Loucy (cell line): ENCODE measurements around the gene BMPR1B.

Experiments
- H2AFZ ChIP-seq: fragments of 200-600 bp; sonication (generic); 2 replicates; pipeline ENCODE4 v1.6.0; 2016; ENCODE audit warnings: antibody characterized with exemption, mild to moderate bottlenecking, low read length, moderate library complexity
- H3F3A ChIP-seq: fragments of 200-600 bp; 2 replicates; pipeline ENCODE4 v1.6.0; 2016; ENCODE audit warnings: antibody characterized with exemption, low read depth, mild to moderate bottlenecking
- H3K27me3 ChIP-seq: fragments of 200-600 bp; sonication (generic); 2 replicates; pipeline ENCODE4 v1.6.1; 2014; ENCODE audit warnings: low read length, mild to moderate bottlenecking; ENCODE audit not compliant: insufficient read depth, poor library complexity, severe bottlenecking
- H3K36me3 ChIP-seq: fragments of 200-600 bp; sonication (generic); 2 replicates; pipeline ENCODE4 v1.6.1; 2016; ENCODE audit warnings: low read length; ENCODE audit not compliant: insufficient read depth
- H3K4me1 ChIP-seq: fragments of 200-600 bp; sonication (generic); 2 replicates; pipeline ENCODE4 v1.5.1; 2014; ENCODE audit warnings: low read length, mild to moderate bottlenecking; ENCODE audit not compliant: insufficient read depth, poor library complexity, severe bottlenecking
- H3K4me2 ChIP-seq: fragments of 200-600 bp; sonication (generic); 2 replicates; pipeline ENCODE4 v1.6.0; 2014; ENCODE audit warnings: antibody characterized with exemption, low read length, low read depth, mild to moderate bottlenecking; ENCODE audit not compliant: poor library complexity, severe bottlenecking
- H3K4me3 ChIP-seq: fragments of 200-600 bp; sonication (generic); 2 replicates; pipeline ENCODE4 v1.5.1; 2014; ENCODE audit warnings: low read length, mild to moderate bottlenecking, mixed read lengths; ENCODE audit not compliant: poor library complexity, severe bottlenecking
- H3K79me2 ChIP-seq: fragments of 200-600 bp; sonication (generic); 2 replicates; pipeline ENCODE4 v1.6.1; 2014; ENCODE audit warnings: low read length; ENCODE audit not compliant: insufficient read depth
- H3K9ac ChIP-seq: fragments of 200-600 bp; sonication (generic); 2 replicates; pipeline ENCODE4 v1.6.0; 2014; ENCODE audit warnings: mild to moderate bottlenecking, low read depth, low read length, moderate library complexity; ENCODE audit not compliant: poor library complexity, severe bottlenecking
- H3K9me2 ChIP-seq: fragments of 200-600 bp; sonication (generic); replicated peaks from 2 replicates; pipeline ENCODE4 v1.6.1; 2016; ENCODE audit warnings: low read depth, low read length, mixed read lengths
- H3K9me3 ChIP-seq: fragments of 200-600 bp; sonication (generic); 2 replicates; pipeline ENCODE4 v1.6.1; 2014; ENCODE audit warnings: mild to moderate bottlenecking, antibody characterized with exemption, low read length, low read depth; ENCODE audit not compliant: insufficient read depth
- H4K20me1 ChIP-seq: fragments of 200-600 bp; sonication (generic); 2 replicates; pipeline ENCODE4 v1.6.0; 2014; ENCODE audit warnings: antibody characterized with exemption, low read length, mild to moderate bottlenecking; ENCODE audit not compliant: insufficient read depth, poor library complexity, severe bottlenecking
- CTCF ChIP-seq: fragments of 200-600 bp; sonication (generic); conservative IDR thresholded peaks from 2 replicates; pipeline ENCODE4 v1.5.1; 2014; ENCODE audit warnings: mild to moderate bottlenecking, antibody characterized with exemption, low read length
- EZH2phosphoT487 ChIP-seq: fragments of 200-600 bp; IDR thresholded peaks from 2 replicates; pipeline ENCODE4 v1.6.1; 2018; ENCODE audit warnings: antibody characterized with exemption, mild to moderate bottlenecking, moderate library complexity, borderline replicate concordance

BMPR1B gene

GRCh38 chr4:95086551-95086950 is 328.8 kb downstream of the BMPR1B start:
- Histone ChIP-seq H3K27me3 (no peaks in the 10 kb centered on the region), H3K36me3 (no peaks in the 10 kb centered on the region)

GRCh38 chr4:95087657-95088455 is 330.1 kb downstream of the BMPR1B start:
- H3K36me3 ChIP-seq, result no peaks in the 10 kb centered on the region
- H3K4me1 ChIP-seq, result peaks cover 17% of the 10 kb centered on the region
- H3K9ac ChIP-seq, result no peak overlapping the region
- H3K79me2 ChIP-seq, result no peaks in the 10 kb centered on the region
- no peaks in the 10 kb centered on the region for H3K27me3 ChIP-seq
- H3F3A ChIP-seq, result no peaks in the 10 kb centered on the region
- H3K9me2 ChIP-seq, result no peaks in the 10 kb centered on the region
- H3K4me3 ChIP-seq, result no peak overlapping the region
- H2AFZ ChIP-seq, result no peak overlapping the region
- TF ChIP-seq CTCF, result no peak
- no peak for TF ChIP-seq EZH2phosphoT487
- no peak overlapping the region for H3K4me2 ChIP-seq
- H3K9me3 ChIP-seq, result no peaks in the 10 kb centered on the region
- H4K20me1 ChIP-seq, result no peaks in the 10 kb centered on the region

More at GRCh38 chr4:95086551-95086950, 328.8 kb downstream of the BMPR1B start:
- Histone ChIP-seq H3K4me3 (no peak overlapping the region), H3K9ac (no peak overlapping the region), H3K9me2 (no peaks in the 10 kb centered on the region), H3K9me3 (no peaks in the 10 kb centered on the region), H2AFZ (no peak overlapping the region), H3K4me1 (peaks cover 7% of the 10 kb centered on the region), H4K20me1 (no peaks in the 10 kb centered on the region), H3F3A (no peaks in the 10 kb centered on the region), H3K79me2 (no peaks in the 10 kb centered on the region), H3K4me2 (no peak overlapping the region)
- no peak for TF ChIP-seq EZH2phosphoT487
- no peak for TF ChIP-seq CTCF

- Histone ChIP-seq H3K4me1 (peaks cover 11% of the 10 kb centered on the region), H4K20me1 (no peaks in the 10 kb centered on the region), H3K4me2 (peak overlapping the region; percentile 33), H3K9me2 (no peaks in the 10 kb centered on the region), H3K27me3 (no peaks in the 10 kb centered on the region), H2AFZ (no peak overlapping the region), H3K79me2 (no peaks in the 10 kb centered on the region), H3K9me3 (no peaks in the 10 kb centered on the region), H3K4me3 (no peak overlapping the region), H3K9ac (no peak overlapping the region), H3K36me3 (no peaks in the 10 kb centered on the region), H3F3A (no peaks in the 10 kb centered on the region)
- TF ChIP-seq CTCF, result no peak
- no peak for TF ChIP-seq EZH2phosphoT487
Measured at GRCh38 chr4:95091272-95091671, 333.5 kb downstream of the BMPR1B start.
